Cardiac fibroblast (primary cell): Measurements from ENCODE around the gene NHLRC4.

Experiments used
- DNase-seq, 2 donors: peaks; one replicate each; pipeline versions ENCODE4 v3.0.0 to v3.0.0-alpha.2; 2010; ENCODE audit warnings: low read depth in 2 of 2
- H3K4me3 ChIP-seq, 2 donors: replicated peaks in 1 of 2; 1 replicate in 1 of 2; 2 replicates in 1 of 2; pipeline ENCODE4 v1.5.1; 2011; ENCODE audit warnings: low read depth in 2 of 2, low read length in 2 of 2, mild to moderate bottlenecking in 2 of 2, moderate library complexity in 1 of 2
- TF ChIP-seq, protein P1 (sequence below): IDR thresholded peaks from one replicate; pipeline ENCODE4 v1.5.1; 2011; ENCODE audit warnings: low read depth, mild to moderate bottlenecking, low read length, inconsistent platforms

NHLRC4 gene

DNA sequence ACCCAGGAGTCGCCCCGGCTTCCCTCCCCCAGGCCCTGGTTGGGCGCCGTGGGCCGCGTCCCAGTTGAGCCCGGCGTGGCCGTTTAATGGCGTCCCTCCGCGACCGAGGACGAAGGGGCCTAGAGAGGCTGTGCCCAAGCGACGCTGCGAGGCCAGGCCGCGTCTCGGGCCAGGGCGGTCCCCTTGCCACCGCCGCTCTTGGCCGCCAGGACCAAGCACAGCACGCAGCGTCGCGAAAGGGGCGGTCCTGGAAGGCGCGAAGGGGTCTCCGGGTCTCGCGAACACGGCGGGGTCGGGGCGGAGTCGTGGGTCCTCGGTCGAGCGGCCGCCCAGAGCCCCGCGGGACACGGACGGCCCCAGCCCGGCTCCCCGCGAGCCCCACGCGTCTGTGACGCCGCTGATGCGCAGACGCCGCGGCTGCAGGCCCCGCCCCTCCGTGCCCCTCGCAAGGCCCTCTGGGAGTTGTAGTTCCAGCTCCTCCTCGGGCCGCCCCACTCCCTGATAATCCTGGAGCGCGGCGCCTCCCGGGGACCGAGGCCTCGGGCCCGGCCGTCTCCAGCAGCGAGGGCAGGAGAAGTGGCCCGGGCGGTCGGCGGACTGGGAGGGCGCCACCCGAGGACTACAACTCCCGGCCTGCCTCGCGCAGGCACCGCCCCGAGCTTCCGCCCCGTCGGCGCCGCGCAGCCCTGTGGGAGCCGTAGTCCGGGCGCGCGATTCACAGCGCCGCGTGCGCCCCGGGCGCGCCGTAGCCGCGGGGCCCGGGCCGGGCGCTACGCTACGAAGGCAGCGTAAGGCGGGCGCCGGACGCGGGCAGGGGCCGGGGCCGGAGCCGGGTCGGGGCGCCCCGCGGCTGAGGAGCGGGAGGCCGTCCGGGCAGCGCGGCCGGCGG lies 39.5 kb upstream of the NHLRC4 start, which contains the start of gene CAPN15:
TSS of gene CAPN15 (plus strand) at position 698 of the 889 bp plus-strand sequence. CDS start 19,127 bp downstream, outside the sequence.
- peak; percentile 89 to 95 for DNase-seq
- TF ChIP-seq, protein P1, sequence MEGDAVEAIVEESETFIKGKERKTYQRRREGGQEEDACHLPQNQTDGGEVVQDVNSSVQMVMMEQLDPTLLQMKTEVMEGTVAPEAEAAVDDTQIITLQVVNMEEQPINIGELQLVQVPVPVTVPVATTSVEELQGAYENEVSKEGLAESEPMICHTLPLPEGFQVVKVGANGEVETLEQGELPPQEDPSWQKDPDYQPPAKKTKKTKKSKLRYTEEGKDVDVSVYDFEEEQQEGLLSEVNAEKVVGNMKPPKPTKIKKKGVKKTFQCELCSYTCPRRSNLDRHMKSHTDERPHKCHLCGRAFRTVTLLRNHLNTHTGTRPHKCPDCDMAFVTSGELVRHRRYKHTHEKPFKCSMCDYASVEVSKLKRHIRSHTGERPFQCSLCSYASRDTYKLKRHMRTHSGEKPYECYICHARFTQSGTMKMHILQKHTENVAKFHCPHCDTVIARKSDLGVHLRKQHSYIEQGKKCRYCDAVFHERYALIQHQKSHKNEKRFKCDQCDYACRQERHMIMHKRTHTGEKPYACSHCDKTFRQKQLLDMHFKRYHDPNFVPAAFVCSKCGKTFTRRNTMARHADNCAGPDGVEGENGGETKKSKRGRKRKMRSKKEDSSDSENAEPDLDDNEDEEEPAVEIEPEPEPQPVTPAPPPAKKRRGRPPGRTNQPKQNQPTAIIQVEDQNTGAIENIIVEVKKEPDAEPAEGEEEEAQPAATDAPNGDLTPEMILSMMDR, result peak; percentile 2
- peak within 1 kb of the TSS; percentile 76 to 83 for H3K4me3 ChIP-seq

DNA sequence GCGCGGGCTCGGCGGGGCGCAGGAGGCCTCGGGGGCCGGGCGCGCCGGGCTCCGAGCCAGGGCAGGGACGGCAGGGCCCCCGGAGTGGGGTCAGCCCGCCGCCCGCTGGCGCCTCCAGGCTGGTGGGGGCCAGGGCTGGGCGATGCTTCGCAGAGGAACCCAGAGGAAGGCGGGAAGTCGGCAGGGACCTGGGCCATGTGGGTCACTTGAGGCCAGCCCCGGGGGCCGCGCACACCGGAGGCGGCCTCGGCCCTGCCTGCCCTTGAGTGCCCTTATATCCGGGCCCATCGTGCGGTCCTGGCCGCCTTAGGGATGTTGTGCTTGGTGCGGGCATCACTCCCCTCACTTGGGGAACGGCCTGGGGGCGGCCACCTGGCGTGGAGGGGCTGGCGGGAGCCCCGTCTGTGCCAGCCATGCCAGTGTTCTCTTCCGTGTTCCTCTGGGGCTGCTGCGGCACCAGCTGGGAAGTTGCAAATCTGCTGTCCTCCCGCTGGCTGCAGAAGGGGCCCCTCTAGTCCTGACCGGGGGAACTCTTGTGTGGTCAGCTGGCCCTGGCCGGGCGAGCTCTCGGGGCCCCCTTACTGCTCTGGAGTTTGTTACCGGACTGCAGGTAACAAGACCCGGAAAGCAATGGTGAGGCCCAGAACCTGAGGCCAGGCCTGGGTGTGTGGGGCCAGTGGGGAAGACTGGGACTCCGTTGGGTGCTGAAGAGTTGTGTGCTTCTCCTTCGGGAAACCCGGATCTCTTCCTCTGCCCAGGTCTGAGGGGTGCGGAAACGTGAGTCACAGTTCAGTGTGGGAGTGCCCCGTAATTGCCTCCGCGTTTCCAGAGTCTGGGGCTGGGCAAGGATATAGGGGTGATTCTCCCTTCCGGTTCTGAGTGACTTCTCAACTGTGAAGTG lies 38.4 kb upstream of the NHLRC4 start:
- TF ChIP-seq, protein P1, result no peak
- peak; percentile 65 to 71 for DNase-seq
- H3K4me3 ChIP-seq, result peak overlapping the region; percentile 76 to 79

DNA sequence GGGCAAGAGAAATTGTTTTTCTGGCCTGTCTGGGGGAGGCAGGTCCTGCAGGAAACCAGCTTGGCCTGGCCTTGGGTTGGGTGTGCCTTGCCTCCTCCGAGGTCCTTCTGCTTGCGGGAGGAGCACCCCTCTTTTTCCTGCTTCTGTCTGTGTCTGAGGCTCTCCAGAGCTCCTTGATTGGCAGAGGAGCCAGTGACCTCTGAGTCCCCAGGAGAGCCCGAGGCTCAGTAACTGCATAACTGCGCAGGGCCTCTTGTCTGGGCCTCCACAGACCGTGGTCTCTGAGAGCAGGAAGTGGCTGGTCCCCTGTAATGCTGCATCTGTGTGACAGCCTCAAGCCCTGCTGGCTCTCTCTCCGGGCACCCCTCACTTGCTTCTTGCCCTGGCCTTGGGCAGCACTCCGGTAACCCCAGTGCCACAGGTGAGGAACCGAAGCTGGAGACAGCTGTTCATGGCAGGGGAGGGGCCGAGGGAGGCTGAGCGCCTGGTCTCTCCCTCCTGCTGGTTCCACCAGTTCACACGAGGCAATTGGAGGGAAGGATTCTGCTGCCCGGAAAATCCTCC lies 37.7 kb upstream of the NHLRC4 start:
- TF ChIP-seq, protein P1, result no peak
- H3K4me3 ChIP-seq, result peak overlapping the region; percentile 76 to 79
- DNase-seq, result no peak

DNA sequence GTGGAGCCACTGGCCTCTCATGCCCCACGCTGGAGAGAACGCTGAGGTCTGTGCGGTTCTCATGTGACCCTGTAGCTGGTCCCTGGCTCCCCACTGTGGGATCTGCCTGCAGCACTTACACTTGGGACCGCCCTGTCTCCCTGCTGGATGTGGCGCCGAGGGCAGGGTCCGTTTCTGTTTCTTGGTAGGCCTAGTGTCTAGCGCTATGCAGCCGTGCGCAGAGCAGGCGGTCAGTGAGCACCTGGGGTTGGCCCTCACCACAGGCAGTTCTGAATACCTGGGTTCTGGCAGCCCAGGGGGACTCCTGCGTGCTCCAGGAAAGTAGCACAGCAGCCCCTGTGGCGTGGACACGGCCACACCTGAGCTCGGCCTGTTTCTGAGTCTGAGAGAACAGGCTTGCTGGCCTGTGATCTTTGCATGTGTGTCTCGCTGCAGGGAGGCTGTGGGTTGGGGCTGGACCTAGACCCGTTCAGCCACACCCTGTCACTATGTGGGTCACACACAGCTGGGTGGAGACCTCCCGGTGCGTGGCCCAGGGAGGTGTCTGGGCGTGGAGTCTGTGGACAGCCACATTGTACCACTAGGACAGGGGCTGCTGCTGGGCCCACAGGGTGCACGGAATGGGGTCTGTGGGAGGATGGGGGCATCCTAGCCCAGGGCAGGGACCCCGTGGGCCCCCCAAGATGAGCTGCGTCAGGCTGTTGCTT lies 36.5 kb upstream of the NHLRC4 start:
- no peak overlapping the region for H3K4me3 ChIP-seq
- TF ChIP-seq, protein P1, result no peak
- DNase-seq, result no peak

DNA sequence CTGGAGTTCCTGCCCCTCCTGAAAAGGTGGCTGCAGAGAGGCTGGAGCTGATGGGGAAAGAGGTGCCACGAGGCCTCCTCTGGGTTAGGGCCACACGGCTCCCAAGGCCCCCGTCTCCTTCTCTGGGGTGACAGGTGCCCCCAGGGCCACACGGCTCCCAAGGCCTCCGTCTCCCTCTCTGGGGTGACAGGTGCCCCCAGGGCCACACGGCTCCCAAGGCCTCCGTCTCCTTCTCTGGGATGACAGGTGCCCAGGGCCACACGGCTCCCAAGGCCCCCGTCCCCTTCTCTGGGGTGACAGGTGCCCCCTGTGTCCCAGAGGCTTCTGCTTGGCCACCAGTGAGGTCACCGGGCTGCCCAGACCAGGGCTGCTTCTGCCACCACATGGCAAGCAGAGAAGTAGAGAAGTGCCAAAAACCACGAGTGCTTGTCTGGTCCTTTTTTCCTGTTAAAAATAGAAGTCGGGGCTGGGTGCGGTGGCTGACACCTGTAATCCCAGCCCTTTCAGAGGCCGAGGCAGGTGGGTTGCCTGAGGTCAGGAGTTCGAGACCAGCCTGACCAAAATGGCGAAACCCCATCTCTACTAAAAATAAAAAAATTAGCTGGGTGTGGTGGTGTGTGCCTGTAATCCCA lies 35.2 kb upstream of the NHLRC4 start:
- TF ChIP-seq, protein P1, result no peak
- DNase-seq, result no peak
- H3K4me3 ChIP-seq, result no peak overlapping the region
